AG04450 (cell line): ENCODE measurements around the gene TRMT61A. TPM values are rescaled to one million over a fixed set of nuclear protein-coding genes. Genes with fewer than 3 reads are reported as not detected.

Experiments
- CTCF ChIA-PET: fragments of 300-600, 350-600 bp; formaldehyde crosslinking; extraction: SDS; loops from one replicate; lab custom pipeline; 2022; ENCODE audit warnings: antibody characterized with exemption, inconsistent platforms; lab: Charles Lee
- POLR2A ChIA-PET: fragments of 350-600 bp; formaldehyde crosslinking; extraction: SDS; loops from one replicate; lab custom pipeline; 2021; ENCODE audit warnings: antibody characterized with exemption, inconsistent platforms; lab: Yijun Ruan, JAX
- DNase-seq: peaks from one replicate; pipeline ENCODE4 v3.0.0-alpha.2; 2011; ENCODE audit warnings: low read depth, low spot score
- H3K27ac ChIP-seq: one replicate; pipeline ENCODE4 v1.5.1; 2012; ENCODE audit warnings: low read depth, low read length, control low read depth
- H3K27me3 ChIP-seq: one replicate; pipeline ENCODE4 v1.6.0; 2012; ENCODE audit warnings: low read length; ENCODE audit not compliant: control insufficient read depth, insufficient read depth
- H3K4me3 ChIP-seq: 2 replicates; pipeline ENCODE4 v1.5.1; 2011; ENCODE audit warnings: mild to moderate bottlenecking, low read depth, low read length, control low read depth
- H3K9me3 ChIP-seq: 2 replicates; pipeline ENCODE4 v1.5.1; 2012; ENCODE audit warnings: low read length; ENCODE audit not compliant: control insufficient read depth, insufficient read depth
- CTCF ChIP-seq: IDR thresholded peaks from 2 replicates; pipeline ENCODE4 v1.5.1; 2011; ENCODE audit warnings: low read depth, low read length, control low read depth, inconsistent platforms
- polyA plus RNA-seq: library from polyadenylated mRNA; depleted of rRNA; stranded (reverse); fragments of >200 nt; gene quantifications from 2 replicates; pipeline ENCODE4 v1.2.3, GENCODE V29; 2011

The TRMT61A gene
- polyA plus RNA-seq, 1 experiment: 4.4 TPM

- H3K4me3 ChIP-seq: no peak overlapping the region
- CTCF ChIA-PET: no interaction called here
- POLR2A ChIA-PET: no interaction called here
- no peaks in the 10 kb centered on the region for H3K27me3 ChIP-seq
- no peak overlapping the region for H3K27ac ChIP-seq
- TF ChIP-seq CTCF: no peak
- no peak for DNase-seq
- H3K9me3 ChIP-seq: no peaks in the 10 kb centered on the region
These were observed 7.7 kb downstream of the TRMT61A start for GRCh38 chr14:103536693-103537092.

- DNase-seq: no peak
- CTCF ChIA-PET: interaction anchor here (1.9 kb wide), 1 partner anchor 10 kb away, joined by 4 read pairs; no protein-coding TSS in a partner anchor
- Histone ChIP-seq H3K4me3 (no peak overlapping the region), H3K27ac (peak overlapping the region; percentile 57), H3K9me3 (no peaks in the 10 kb centered on the region), H3K27me3 (no peaks in the 10 kb centered on the region)
- POLR2A ChIA-PET: no interaction called here
- TF ChIP-seq CTCF: no peak
These were observed 8.4 kb downstream of the TRMT61A start for GRCh38 chr14:103537175-103537990.

GRCh38 chr14:103538291-103539055, 9.5 kb downstream of the TRMT61A start:
- POLR2A ChIA-PET: interaction anchor here (0.6 kb wide), 1 partner anchor 11 kb away, joined by 3 read pairs; no protein-coding TSS in a partner anchor
- CTCF ChIA-PET: interaction anchor here (1.9 kb wide), 1 partner anchor 9 kb away, joined by 4 read pairs; no protein-coding TSS in a partner anchor
- Histone ChIP-seq H3K4me3 (no peak overlapping the region), H3K27ac (no peak overlapping the region), H3K9me3 (no peaks in the 10 kb centered on the region), H3K27me3 (no peaks in the 10 kb centered on the region)
- no peak for DNase-seq
- no peak for TF ChIP-seq CTCF

- TF ChIP-seq CTCF: no peak
- ChIA-PET POLR2A (interaction anchor here (0.6 kb wide), 2 partner anchors 11 to 131 kb away, joined by 3 to 4 read pairs; no protein-coding TSS in a partner anchor), CTCF (interaction anchor here (1.9 kb wide), 1 partner anchor 8 kb away, joined by 4 read pairs; no protein-coding TSS in a partner anchor)
- no peak overlapping the region for H3K27ac ChIP-seq
- no peaks in the 10 kb centered on the region; the same call in 1 of the 2 replicates for H3K9me3 ChIP-seq
- no peak for DNase-seq
- no peak overlapping the region for H3K4me3 ChIP-seq
- no peaks in the 10 kb centered on the region for H3K27me3 ChIP-seq
These were observed 10.2 kb downstream of the TRMT61A start for GRCh38 chr14:103539056-103539825.
